HepG2 (cell line): Measurements from ENCODE around the gene TBC1D7. TPM values are rescaled to one million over a fixed set of nuclear protein-coding genes. Genes with fewer than 3 reads are reported as not detected.

Source experiments
- ATAC-seq: fragments of 200-7000 bp; cut with Tn5 transposase; 3 replicates; pipeline ENCODE4 v1.9.1; 2020; ENCODE audit warnings: mild to moderate bottlenecking, moderate library complexity
- BruUV-seq: library from RNA; stranded (reverse); fragments of 400-500 nt; replicated peaks from 2 replicates; lab custom pipeline; 2021; lab: Mats Ljungman, UMichigan
- CTCF ChIA-PET: fragments of 300-600 bp; formaldehyde crosslinking; extraction: SDS; loops from one replicate; lab custom pipeline; 2021; ENCODE audit warnings: low total read pairs, inconsistent platforms, low intra/inter-chr PET ratio; lab: Yijun Ruan, JAX
- POLR2A ChIA-PET: fragments of 350-600 bp; sonication (Branson Sonifier 250); formaldehyde crosslinking; loops from one replicate; lab custom pipeline; 2020; ENCODE audit warnings: antibody characterized with exemption, inconsistent platforms; lab: Yijun Ruan, JAX
- DNase-seq: peaks from one replicate; pipeline ENCODE4 v3.0.0-alpha.2; 2015; ENCODE audit warnings: low spot score
- FAIRE-seq: peaks from 3 replicates; lab custom pipeline; 2011; peaks lifted over from hg19 to GRCh38; lab: Jason Lieb, UNC
- H2AFZ ChIP-seq: one replicate; pipeline ENCODE4 v1.6.1; 2011; ENCODE audit warnings: low read length, inconsistent platforms
- H3K27ac ChIP-seq: fragments of 300-600 bp; 3 replicates; pipeline ENCODE4 v1.8.0; 2011; ENCODE audit warnings: mixed run types, mild to moderate bottlenecking, mixed read lengths, low read length, inconsistent platforms; ENCODE audit not compliant: insufficient read depth; ENCODE audit errors: extremely low read length
- H3K27me3 ChIP-seq, 2 experiments: fragments of 200-600 bp in 1 of 2; 2 replicates in 1 of 2; 3 replicates in 1 of 2; pipeline versions ENCODE4 v1.6.0 to v1.8.0; 2011; ENCODE audit warnings: low read length in 2 of 2, mild to moderate bottlenecking in 2 of 2, moderate library complexity in 2 of 2, inconsistent platforms in 1 of 2; ENCODE audit not compliant: insufficient read depth in 2 of 2, control insufficient read depth in 1 of 2
- H3K36me3 ChIP-seq, 2 experiments: fragments of 200-600 bp in 1 of 2; replicated peaks in 1 of 2; 2 replicates in 1 of 2; 3 replicates in 1 of 2; pipeline versions ENCODE4 v1.5.1 to v1.8.0; 2011; ENCODE audit warnings: low read length in 2 of 2, inconsistent platforms in 1 of 2; ENCODE audit not compliant: insufficient read depth in 2 of 2, control insufficient read depth in 1 of 2
- H3K4me1 ChIP-seq: 2 replicates; pipeline ENCODE4 v1.5.1; 2012; ENCODE audit warnings: low read length, inconsistent platforms; ENCODE audit not compliant: insufficient read depth
- H3K4me2 ChIP-seq: 2 replicates; pipeline ENCODE4 v1.6.0; 2011; ENCODE audit warnings: low read depth, low read length, inconsistent platforms
- H3K4me3 ChIP-seq, 3 experiments: fragments of 200-600 bp in 1 of 3; sonication (generic), shearing (Covaris generic) in 1 of 3; replicated peaks in 1 of 3; 2 replicates each; pipeline ENCODE4 v1.5.1; 2011 to 2016; ENCODE audit warnings: low read length in 3 of 3, inconsistent platforms in 2 of 3, low read depth in 2 of 3, mild to moderate bottlenecking in 2 of 3, control low read depth in 1 of 3, mixed read lengths in 1 of 3; ENCODE audit not compliant: insufficient read depth in 1 of 3
- H3K79me2 ChIP-seq: one replicate; pipeline ENCODE4 v1.6.1; 2011; ENCODE audit warnings: low read length, inconsistent platforms; ENCODE audit not compliant: insufficient read depth
- H3K9ac ChIP-seq: 2 replicates; pipeline ENCODE4 v1.6.0; 2011; ENCODE audit warnings: mild to moderate bottlenecking, low read depth, low read length, inconsistent platforms; ENCODE audit not compliant: insufficient read depth
- H3K9me3 ChIP-seq: 2 replicates; pipeline ENCODE4 v1.5.1; 2012; ENCODE audit warnings: mild to moderate bottlenecking, low read length
- H4K20me1 ChIP-seq: 2 replicates; pipeline ENCODE4 v1.6.0; 2011; ENCODE audit warnings: inconsistent platforms, mild to moderate bottlenecking, low read length, moderate library complexity; ENCODE audit not compliant: insufficient read depth
- ATF7 ChIP-seq, 2 experiments: fragments of 450-650 bp in 1 of 2; sonication (generic) in 1 of 2; formaldehyde crosslinking in 1 of 2; IDR thresholded peaks; 2 replicates each; pipeline versions ENCODE4 v1.4.0 to v1.6.1; 2016 to 2020; ENCODE audit warnings: antibody characterized with exemption in 1 of 2, mild to moderate bottlenecking in 1 of 2, missing genetic modification reagents in 1 of 2
- HNRNPLL ChIP-seq: fragments of 200-400 bp; formaldehyde crosslinking; IDR thresholded peaks from 2 replicates; pipeline ENCODE4 v1.6.1; 2017; ENCODE audit warnings: mild to moderate bottlenecking, low read depth, low read length; ENCODE audit not compliant: poor library complexity, severe bottlenecking
- PCBP2 ChIP-seq: fragments of 200-400 bp; formaldehyde crosslinking; optimal IDR thresholded peaks from 2 replicates; pipeline ENCODE3; 2018; ENCODE audit warnings: low read length, low read depth; ENCODE audit not compliant: poor library complexity, severe bottlenecking
- TOPORS ChIP-seq: sonication (generic); formaldehyde crosslinking; IDR thresholded peaks from 2 replicates; pipeline ENCODE4 v1.8.0; 2023; ENCODE audit warnings: mild to moderate bottlenecking, missing genetic modification reagents
- ZFP37 ChIP-seq: sonication (generic); formaldehyde crosslinking; IDR thresholded peaks from 2 replicates; pipeline ENCODE4 v1.4.0; 2020; ENCODE audit warnings: missing genetic modification reagents, borderline replicate concordance
- ZNF232 ChIP-seq: sonication (generic); formaldehyde crosslinking; IDR thresholded peaks from 2 replicates; pipeline ENCODE4 v1.4.0; 2020; ENCODE audit warnings: missing genetic modification reagents, borderline replicate concordance
- ZSCAN9 ChIP-seq: IDR thresholded peaks from 2 replicates; pipeline ENCODE4 v1.6.1; 2016; ENCODE audit warnings: borderline replicate concordance
- whole genome bisulfite sequencing: methylation state at CpG from one replicate; pipeline ENCODE4 v1.1.6; 2017; ENCODE audit warnings: low lambda C conversion rate; 5-methylcytosine and 5-hydroxymethylcytosine counted together
- in situ Hi-C: cut with HindIII; loops from 2 replicates; pipeline ENCODE4 v1.10.0; 2017; ENCODE audit warnings: low pct_unique_long_range_greater_than_20kb; ENCODE audit not compliant: extremely low pct_ligation_motif_present
- intact Hi-C: fragments of 100-400 bp; cut with micrococcal nuclease; formaldehyde crosslinking; loops from one replicate; pipeline ENCODE4 v1.10.0; 2022; ENCODE audit not compliant: unreplicated experiment
- polyA plus RNA-seq, 8 experiments: library from polyadenylated mRNA; depleted of rRNA in 3 of 8; stranded (reverse) in 7 of 8; unstranded in 1 of 8; fragments of >200 nt; fragmentation: Illumina TruSeq in 4 of 8; extraction: Trizol in 4 of 8; gene quantifications; 2 replicates each; pipeline versions ENCODE4 v1.2.1 to v1.2.3, GENCODE V29; 2011 to 2016; ENCODE audit warnings: low read depth in 4 of 8, missing spikeins in 1 of 8, mixed read lengths in 1 of 8; ENCODE audit not compliant: insufficient read depth in 1 of 8
- total RNA-seq, 5 experiments: library from RNA; depleted of rRNA; stranded (reverse); fragments of >200 nt; fragmentation: Illumina TruSeq; extraction: Trizol; gene quantifications; 2 replicates each; pipeline ENCODE4 v1.2.3, GENCODE V29; 2016; ENCODE audit warnings: low read depth in 1 of 5
- TF ChIP-seq, protein P1 (sequence below): sonication (generic); formaldehyde crosslinking; IDR thresholded peaks from 2 replicates; pipeline ENCODE4 v1.4.0; 2020; ENCODE audit warnings: missing genetic modification reagents, borderline replicate concordance
- TF ChIP-seq, protein P2 (sequence below): sonication (generic); formaldehyde crosslinking; IDR thresholded peaks from 2 replicates; pipeline ENCODE4 v1.4.0; 2020; ENCODE audit warnings: low read depth, missing genetic modification reagents
- TF ChIP-seq, protein P3 (sequence below): IDR thresholded peaks from 2 replicates; pipeline ENCODE4 v1.6.1; 2016; ENCODE audit warnings: mild to moderate bottlenecking, missing biosample characterization, missing genetic modification reagents
- TF ChIP-seq, protein P4 (sequence below): sonication (generic); formaldehyde crosslinking; IDR thresholded peaks from 2 replicates; pipeline ENCODE4 v1.5.0; 2020; ENCODE audit warnings: mild to moderate bottlenecking, missing genetic modification reagents, borderline replicate concordance

Gene TBC1D7
- total and polyA plus RNA-seq, 2 of the 13 experiments (the other 11 are each of a cell fraction or from before 2014, with no cell fraction given) = 23.3 to 30.8 TPM

DNA sequence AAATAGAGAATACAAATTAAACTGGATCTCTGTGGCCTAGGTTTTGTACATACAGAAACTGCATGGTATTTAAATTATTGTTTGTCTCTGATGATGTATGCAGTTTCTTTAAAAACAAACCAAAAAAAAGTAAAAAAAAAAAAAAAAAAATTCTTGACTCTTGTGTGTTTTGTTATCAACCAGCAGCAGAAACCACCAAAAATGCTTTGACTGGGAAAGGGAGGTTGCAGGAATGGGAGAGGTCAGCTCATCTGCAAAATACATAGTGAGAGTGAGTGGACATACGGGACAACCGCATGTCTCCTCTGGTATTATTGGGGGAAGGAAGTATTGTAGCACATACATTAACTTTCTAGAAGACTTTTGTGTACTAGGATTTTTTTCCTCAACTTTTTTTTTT is 38.0 kb downstream of the TBC1D7 start:
- Histone ChIP-seq H3K9ac (peak overlapping the region; percentile 31), H3K27me3 (no peaks in the 10 kb centered on the region), H3K27ac (peak overlapping the region; percentile 78), H3K4me1 (peaks cover 26% of the 10 kb centered on the region), H3K4me3 (peak overlapping the region in 1 of 3 experiments; percentile 30; a peak in 1 of 6 replicates), H3K9me3 (peaks cover 28% of the 10 kb centered on the region), H3K36me3 (peaks cover 10 to 30% of the 10 kb centered on the region in 2 experiments), H3K4me2 (peak overlapping the region; percentile 48), H3K79me2 (no peaks in the 10 kb centered on the region), H2AFZ (no peak overlapping the region), H4K20me1 (no peaks in the 10 kb centered on the region)
- no peak for FAIRE-seq
- ChIA-PET CTCF (no interaction called here), POLR2A (interaction anchor here (0.7 to 2.3 kb wide), 4 partner anchors 13 to 117 kb away, joined by 3 to 17 read pairs (median 8); partner anchors contain the start of gene TBC1D7)
- BruUV-seq = no TSS peak
- 63% methylated on average over 2 of the region's 2 CpGs for WGBS
- ATAC-seq = peak; percentile 23
- in situ Hi-C loops = no loop called here
- intact Hi-C loops = loop anchor here (1.0 kb wide), 1 partner anchor 13 kb away; no protein-coding TSS in a partner anchor
- DNase-seq = no peak
- TF ChIP-seq, protein P1, sequence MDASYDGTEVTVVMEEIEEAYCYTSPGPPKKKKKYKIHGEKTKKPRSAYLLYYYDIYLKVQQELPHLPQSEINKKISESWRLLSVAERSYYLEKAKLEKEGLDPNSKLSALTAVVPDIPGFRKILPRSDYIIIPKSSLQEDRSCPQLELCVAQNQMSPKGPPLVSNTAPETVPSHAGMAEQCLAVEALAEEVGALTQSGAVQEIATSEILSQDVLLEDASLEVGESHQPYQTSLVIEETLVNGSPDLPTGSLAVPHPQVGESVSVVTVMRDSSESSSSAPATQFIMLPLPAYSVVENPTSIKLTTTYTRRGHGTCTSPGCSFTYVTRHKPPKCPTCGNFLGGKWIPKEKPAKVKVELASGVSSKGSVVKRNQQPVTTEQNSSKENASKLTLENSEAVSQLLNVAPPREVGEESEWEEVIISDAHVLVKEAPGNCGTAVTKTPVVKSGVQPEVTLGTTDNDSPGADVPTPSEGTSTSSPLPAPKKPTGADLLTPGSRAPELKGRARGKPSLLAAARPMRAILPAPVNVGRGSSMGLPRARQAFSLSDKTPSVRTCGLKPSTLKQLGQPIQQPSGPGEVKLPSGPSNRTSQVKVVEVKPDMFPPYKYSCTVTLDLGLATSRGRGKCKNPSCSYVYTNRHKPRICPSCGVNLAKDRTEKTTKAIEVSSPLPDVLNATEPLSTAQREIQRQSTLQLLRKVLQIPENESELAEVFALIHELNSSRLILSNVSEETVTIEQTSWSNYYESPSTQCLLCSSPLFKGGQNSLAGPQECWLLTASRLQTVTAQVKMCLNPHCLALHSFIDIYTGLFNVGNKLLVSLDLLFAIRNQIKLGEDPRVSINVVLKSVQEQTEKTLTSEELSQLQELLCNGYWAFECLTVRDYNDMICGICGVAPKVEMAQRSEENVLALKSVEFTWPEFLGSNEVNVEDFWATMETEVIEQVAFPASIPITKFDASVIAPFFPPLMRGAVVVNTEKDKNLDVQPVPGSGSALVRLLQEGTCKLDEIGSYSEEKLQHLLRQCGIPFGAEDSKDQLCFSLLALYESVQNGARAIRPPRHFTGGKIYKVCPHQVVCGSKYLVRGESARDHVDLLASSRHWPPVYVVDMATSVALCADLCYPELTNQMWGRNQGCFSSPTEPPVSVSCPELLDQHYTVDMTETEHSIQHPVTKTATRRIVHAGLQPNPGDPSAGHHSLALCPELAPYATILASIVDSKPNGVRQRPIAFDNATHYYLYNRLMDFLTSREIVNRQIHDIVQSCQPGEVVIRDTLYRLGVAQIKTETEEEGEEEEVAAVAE = no peak
- TF ChIP-seq, protein P2, sequence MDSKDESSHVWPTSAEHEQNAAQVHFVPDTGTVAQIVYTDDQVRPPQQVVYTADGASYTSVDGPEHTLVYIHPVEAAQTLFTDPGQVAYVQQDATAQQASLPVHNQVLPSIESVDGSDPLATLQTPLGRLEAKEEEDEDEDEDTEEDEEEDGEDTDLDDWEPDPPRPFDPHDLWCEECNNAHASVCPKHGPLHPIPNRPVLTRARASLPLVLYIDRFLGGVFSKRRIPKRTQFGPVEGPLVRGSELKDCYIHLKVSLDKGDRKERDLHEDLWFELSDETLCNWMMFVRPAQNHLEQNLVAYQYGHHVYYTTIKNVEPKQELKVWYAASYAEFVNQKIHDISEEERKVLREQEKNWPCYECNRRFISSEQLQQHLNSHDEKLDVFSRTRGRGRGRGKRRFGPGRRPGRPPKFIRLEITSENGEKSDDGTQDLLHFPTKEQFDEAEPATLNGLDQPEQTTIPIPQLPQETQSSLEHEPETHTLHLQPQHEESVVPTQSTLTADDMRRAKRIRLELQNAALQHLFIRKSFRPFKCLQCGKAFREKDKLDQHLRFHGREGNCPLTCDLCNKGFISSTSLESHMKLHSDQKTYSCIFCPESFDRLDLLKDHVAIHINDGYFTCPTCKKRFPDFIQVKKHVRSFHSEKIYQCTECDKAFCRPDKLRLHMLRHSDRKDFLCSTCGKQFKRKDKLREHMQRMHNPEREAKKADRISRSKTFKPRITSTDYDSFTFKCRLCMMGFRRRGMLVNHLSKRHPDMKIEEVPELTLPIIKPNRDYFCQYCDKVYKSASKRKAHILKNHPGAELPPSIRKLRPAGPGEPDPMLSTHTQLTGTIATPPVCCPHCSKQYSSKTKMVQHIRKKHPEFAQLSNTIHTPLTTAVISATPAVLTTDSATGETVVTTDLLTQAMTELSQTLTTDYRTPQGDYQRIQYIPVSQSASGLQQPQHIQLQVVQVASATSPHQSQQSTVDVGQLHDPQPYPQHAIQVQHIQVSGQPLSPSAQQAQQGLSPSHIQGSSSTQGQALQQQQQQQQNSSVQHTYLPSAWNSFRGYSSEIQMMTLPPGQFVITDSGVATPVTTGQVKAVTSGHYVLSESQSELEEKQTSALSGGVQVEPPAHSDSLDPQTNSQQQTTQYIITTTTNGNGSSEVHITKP (CRISPR knock-in tag) = 0 out of 2 replicates have a peak, but pooled peaks have one; percentile 5
- no peak for TF ChIP-seq PCBP2
- TF ChIP-seq ZFP37 = no peak
- TF ChIP-seq, protein P3, sequence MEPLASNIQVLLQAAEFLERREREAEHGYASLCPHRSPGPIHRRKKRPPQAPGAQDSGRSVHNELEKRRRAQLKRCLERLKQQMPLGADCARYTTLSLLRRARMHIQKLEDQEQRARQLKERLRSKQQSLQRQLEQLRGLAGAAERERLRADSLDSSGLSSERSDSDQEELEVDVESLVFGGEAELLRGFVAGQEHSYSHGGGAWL (CRISPR knock-in tag) = no peak
- peak; percentile 4; the same call in 1 of the 2 replicates for TF ChIP-seq ZSCAN9
- TF ChIP-seq HNRNPLL = no peak
- TF ChIP-seq ZNF232 (CRISPR knock-in tag) = no peak
- TF ChIP-seq, protein P4, sequence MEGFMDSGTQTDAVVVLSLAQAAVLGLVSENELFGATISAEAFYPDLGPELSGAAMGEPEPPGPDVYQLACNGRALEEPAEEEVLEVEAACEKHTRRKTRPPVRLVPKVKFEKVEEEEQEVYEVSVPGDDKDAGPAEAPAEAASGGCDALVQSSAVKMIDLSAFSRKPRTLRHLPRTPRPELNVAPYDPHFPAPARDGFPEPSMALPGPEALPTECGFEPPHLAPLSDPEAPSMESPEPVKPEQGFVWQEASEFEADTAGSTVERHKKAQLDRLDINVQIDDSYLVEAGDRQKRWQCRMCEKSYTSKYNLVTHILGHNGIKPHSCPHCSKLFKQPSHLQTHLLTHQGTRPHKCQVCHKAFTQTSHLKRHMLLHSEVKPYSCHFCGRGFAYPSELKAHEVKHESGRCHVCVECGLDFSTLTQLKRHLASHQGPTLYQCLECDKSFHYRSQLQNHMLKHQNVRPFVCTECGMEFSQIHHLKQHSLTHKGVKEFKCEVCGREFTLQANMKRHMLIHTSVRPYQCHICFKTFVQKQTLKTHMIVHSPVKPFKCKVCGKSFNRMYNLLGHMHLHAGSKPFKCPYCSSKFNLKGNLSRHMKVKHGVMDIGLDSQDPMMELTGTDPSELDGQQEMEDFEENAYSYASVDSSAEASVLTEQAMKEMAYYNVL = 0 out of 2 replicates have a peak, but pooled peaks have one; percentile 1
- no peak for TF ChIP-seq ATF7 (IDR thresholded peaks at IDR 0.05)
- TF ChIP-seq ATF7 (CRISPR knock-in tag; IDR thresholded peaks at IDR 0.05) = no peak
- TF ChIP-seq TOPORS (CRISPR knock-in tag) = no peak
